BLaER1 (cell line): ENCODE data around the gene UNC80.
A peak's percentile ranks its signal among the peaks of the same experiment; 100 is the strongest.

Experiments used
- H3K27ac ChIP-seq: shearing (Covaris generic); formaldehyde crosslinking; 2 replicates; pipeline ENCODE4 v1.8.1; 2022
- H3K27me3 ChIP-seq: shearing (Covaris generic); formaldehyde crosslinking; 2 replicates; pipeline ENCODE4 v1.8.1; 2022
- H3K36me3 ChIP-seq: shearing (Covaris generic); formaldehyde crosslinking; 2 replicates; pipeline ENCODE4 v1.8.1; 2022
- H3K4me1 ChIP-seq: shearing (Covaris generic); formaldehyde crosslinking; 2 replicates; pipeline ENCODE4 v1.8.1; 2022
- H3K4me2 ChIP-seq: shearing (Covaris generic); formaldehyde crosslinking; 2 replicates; pipeline ENCODE4 v1.8.1; 2022
- H3K4me3 ChIP-seq: shearing (Covaris generic); formaldehyde crosslinking; 2 replicates; pipeline ENCODE4 v1.8.1; 2022
- H3K9ac ChIP-seq: shearing (Covaris generic); formaldehyde crosslinking; 2 replicates; pipeline ENCODE4 v1.8.1; 2022
- H3K9me3 ChIP-seq: shearing (Covaris generic); formaldehyde crosslinking; 2 replicates; pipeline ENCODE4 v1.8.1; 2022
- H4K20me1 ChIP-seq: shearing (Covaris generic); formaldehyde crosslinking; 2 replicates; pipeline ENCODE4 v1.8.1; 2022
- Cebpa-rat ChIP-seq: shearing (Covaris generic); IDR thresholded peaks from 2 replicates; pipeline ENCODE4 v1.8.1; 2022

The UNC80 gene

DNA sequence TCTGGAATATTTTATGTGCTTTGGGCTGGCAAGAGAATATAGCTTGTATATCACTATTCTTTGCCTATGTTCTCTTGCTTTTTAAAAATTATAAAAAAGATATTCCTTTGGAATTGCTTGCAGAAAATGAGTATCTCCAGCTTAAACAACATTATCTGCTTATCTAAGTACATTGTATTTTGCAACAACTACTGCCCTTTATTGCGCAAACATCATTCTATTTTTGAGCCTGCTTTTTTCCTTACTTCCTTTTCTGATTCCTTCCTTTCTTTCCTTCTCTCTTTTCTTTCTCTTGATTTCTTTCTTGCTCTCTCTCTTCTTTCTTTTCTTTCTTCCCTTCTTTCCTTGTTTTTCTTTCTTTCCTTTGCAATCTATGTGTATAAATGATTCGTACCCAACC, 74.0 kb downstream of the UNC80 start:
- no peaks in the 10 kb centered on the region for H3K9me3 ChIP-seq
- H3K9ac ChIP-seq = no peak overlapping the region
- H3K27ac ChIP-seq = no peak overlapping the region
- H4K20me1 ChIP-seq = no peaks in the 10 kb centered on the region
- no peak; the same call in 1 of the 2 replicates for TF ChIP-seq Cebpa-rat
- no peaks in the 10 kb centered on the region for H3K27me3 ChIP-seq
- H3K4me1 ChIP-seq = no peaks in the 10 kb centered on the region
- H3K4me3 ChIP-seq = no peak overlapping the region
- no peaks in the 10 kb centered on the region for H3K36me3 ChIP-seq
- no peak overlapping the region for H3K4me2 ChIP-seq

DNA sequence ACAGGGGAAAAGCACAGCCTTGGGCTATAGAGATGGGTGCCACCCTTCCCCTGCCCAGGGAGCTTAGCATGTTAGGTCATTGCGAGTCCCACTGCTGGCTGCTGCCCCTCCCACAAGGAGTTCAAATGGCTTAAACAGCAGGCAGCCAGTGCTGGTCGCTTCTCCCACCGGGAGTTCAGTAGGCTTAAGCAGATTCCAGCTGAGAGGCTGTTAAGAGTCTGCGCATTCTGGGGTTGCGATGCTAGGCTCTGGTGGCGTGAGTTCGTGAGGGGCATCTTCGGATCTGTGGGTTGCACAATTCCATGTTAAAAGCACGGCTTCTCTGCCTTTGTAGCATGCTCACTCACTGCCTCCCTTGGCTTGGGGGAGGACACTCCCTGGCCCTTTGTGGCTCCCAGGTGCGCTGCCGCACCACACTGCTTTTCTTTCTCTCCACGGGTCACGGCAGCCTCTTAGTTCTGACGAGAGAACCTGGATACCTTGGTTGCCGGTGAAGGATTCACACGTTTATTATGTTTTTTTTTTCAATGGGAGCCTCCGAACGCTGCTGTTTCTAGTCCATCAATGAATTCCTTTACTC, 93.2 kb downstream of the UNC80 start:
- no peak for TF ChIP-seq Cebpa-rat
- no peaks in the 10 kb centered on the region for H3K4me1 ChIP-seq
- H3K4me2 ChIP-seq = no peak overlapping the region
- H3K27me3 ChIP-seq = no peaks in the 10 kb centered on the region
- no peaks in the 10 kb centered on the region for H4K20me1 ChIP-seq
- H3K36me3 ChIP-seq = no peaks in the 10 kb centered on the region
- no peak overlapping the region for H3K27ac ChIP-seq
- H3K9me3 ChIP-seq = no peaks in the 10 kb centered on the region
- no peak overlapping the region for H3K4me3 ChIP-seq
- no peak overlapping the region for H3K9ac ChIP-seq

DNA sequence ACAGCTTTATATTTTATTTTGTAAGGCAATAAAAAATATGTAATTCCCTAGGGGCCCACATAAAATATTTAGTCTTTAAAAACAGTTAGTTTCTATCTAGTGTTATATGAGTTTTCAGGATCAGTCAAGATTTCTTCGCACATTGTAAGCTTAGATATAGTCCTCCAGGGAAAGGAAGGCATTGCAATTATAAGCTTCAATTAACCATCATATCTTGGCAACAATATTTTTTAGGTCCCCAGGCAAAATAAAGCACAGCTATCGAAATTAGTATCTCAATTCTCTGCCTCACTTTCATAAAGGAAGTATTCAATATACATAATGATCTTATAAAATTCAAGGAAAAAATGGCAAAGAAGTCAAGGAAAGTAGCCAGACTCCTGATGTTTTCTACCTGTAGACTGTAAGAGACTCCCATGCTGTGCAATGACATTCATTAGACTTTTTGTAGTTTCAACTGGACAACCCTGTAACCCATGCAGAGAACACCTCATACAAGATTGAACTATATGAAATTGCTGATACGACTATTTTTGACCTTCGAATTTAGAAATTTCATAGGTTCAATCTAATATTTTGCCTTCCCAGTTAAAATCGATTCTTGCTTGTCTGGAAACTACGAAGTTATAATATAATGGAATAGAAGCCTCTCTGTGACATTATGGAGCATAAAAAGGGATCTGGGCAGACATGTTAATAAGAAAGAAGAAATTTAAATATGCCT, 96.8 kb downstream of the UNC80 start:
- H3K4me3 ChIP-seq = no peak overlapping the region
- no peaks in the 10 kb centered on the region for H3K27me3 ChIP-seq
- no peaks in the 10 kb centered on the region for H4K20me1 ChIP-seq
- no peak for TF ChIP-seq Cebpa-rat
- no peaks in the 10 kb centered on the region for H3K4me1 ChIP-seq
- H3K9ac ChIP-seq = no peak overlapping the region
- no peak overlapping the region for H3K4me2 ChIP-seq
- no peaks in the 10 kb centered on the region for H3K36me3 ChIP-seq
- H3K27ac ChIP-seq = no peak overlapping the region
- no peaks in the 10 kb centered on the region for H3K9me3 ChIP-seq

DNA sequence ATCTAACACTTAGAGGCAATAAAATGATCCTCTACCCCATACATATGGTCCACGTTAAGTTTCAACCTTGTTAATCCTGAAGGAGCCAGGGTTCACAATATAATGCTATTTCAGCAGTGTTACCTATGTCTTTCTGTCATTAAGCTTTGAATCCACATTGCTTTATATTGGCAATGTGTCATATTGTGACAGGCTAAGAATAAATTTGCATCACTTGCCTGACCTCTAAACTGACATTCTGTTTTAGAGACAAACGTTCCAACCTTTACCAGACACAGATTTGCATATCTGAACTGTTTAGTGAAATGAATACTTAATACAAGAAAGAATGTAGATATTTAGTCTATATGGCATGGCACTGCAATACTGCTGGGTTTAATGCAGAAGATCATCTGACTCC, 98.4 kb downstream of the UNC80 start:
- Histone ChIP-seq H3K4me1 (no peaks in the 10 kb centered on the region), H3K4me3 (no peak overlapping the region), H3K9me3 (no peaks in the 10 kb centered on the region), H4K20me1 (no peaks in the 10 kb centered on the region), H3K36me3 (no peaks in the 10 kb centered on the region), H3K27me3 (no peaks in the 10 kb centered on the region), H3K4me2 (no peak overlapping the region), H3K9ac (no peak overlapping the region), H3K27ac (no peak overlapping the region)
- TF ChIP-seq Cebpa-rat = no peak

DNA sequence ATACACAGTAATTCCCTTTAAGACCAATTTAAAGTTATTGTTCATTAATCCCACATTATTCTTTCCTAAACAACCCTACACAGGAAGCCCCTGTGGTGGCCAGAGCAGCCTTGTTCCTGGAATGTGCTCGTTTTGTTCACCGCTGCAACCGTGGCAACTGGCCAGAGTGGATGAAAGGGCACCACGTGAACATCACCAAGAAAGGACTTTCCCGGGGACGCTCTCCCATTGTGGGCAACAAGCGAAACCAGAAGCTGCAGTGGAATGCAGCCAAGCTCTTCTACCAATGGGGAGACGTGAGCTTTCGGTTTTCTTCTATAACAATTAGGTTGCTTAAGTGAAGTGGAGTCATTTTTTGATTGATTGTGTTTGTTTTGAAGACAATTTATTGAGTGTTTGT, 101.0 kb downstream of the UNC80 start:
- no peaks in the 10 kb centered on the region for H3K27me3 ChIP-seq
- no peaks in the 10 kb centered on the region for H3K4me1 ChIP-seq
- H3K9me3 ChIP-seq = no peaks in the 10 kb centered on the region
- TF ChIP-seq Cebpa-rat = no peak
- H3K36me3 ChIP-seq = no peaks in the 10 kb centered on the region
- H3K4me3 ChIP-seq = no peak overlapping the region
- H3K4me2 ChIP-seq = no peak overlapping the region
- no peak overlapping the region for H3K27ac ChIP-seq
- no peaks in the 10 kb centered on the region for H4K20me1 ChIP-seq
- no peak overlapping the region for H3K9ac ChIP-seq

DNA sequence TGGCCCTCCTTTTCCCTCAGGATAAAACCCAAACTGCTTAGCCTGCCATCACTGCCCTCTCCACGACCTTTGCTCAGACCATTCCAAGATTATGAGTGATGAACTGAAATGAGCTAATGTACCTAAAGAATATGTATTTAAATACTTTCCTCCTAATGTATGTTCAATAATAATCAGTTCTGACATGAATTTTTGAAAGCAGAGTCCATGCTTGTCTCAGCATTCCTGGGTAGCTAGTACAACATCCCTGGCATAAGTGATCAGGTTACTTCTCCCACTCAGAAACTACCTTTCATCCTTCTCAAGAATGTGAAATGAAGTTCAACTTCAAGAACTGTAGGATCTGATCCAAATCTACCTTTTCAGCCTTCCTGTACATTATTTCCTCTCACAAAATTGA, 103.6 kb downstream of the UNC80 start:
- no peak overlapping the region for H3K27ac ChIP-seq
- H4K20me1 ChIP-seq = no peaks in the 10 kb centered on the region
- no peaks in the 10 kb centered on the region for H3K4me1 ChIP-seq
- H3K9ac ChIP-seq = no peak overlapping the region
- no peaks in the 10 kb centered on the region for H3K9me3 ChIP-seq
- no peak overlapping the region for H3K4me2 ChIP-seq
- H3K36me3 ChIP-seq = no peaks in the 10 kb centered on the region
- TF ChIP-seq Cebpa-rat = no peak
- H3K27me3 ChIP-seq = no peaks in the 10 kb centered on the region
- H3K4me3 ChIP-seq = no peak overlapping the region

DNA sequence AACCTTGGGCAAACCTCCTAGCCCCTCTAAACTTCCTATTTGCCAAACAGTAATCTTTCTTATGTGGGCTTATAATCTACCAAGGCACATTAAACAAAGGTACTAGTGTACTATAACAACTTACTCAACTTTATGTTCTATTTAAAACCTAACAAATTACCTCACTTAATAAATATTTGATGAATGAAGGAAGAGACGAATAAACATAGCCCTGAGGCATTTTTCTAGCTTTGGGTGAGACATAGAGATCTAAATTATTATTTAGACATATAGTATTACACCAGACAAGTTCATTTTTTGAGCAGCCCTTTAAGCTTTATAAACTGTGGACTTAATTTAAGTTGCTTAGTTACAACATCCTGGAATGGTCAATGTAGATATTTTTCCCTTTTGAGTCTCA, 104.6 kb downstream of the UNC80 start:
- Histone ChIP-seq H3K4me3 (no peak overlapping the region), H3K27ac (no peak overlapping the region), H3K9me3 (no peaks in the 10 kb centered on the region), H3K27me3 (no peaks in the 10 kb centered on the region), H3K4me1 (no peaks in the 10 kb centered on the region), H3K4me2 (no peak overlapping the region), H4K20me1 (no peaks in the 10 kb centered on the region), H3K9ac (no peak overlapping the region), H3K36me3 (no peaks in the 10 kb centered on the region)
- no peak for TF ChIP-seq Cebpa-rat

DNA sequence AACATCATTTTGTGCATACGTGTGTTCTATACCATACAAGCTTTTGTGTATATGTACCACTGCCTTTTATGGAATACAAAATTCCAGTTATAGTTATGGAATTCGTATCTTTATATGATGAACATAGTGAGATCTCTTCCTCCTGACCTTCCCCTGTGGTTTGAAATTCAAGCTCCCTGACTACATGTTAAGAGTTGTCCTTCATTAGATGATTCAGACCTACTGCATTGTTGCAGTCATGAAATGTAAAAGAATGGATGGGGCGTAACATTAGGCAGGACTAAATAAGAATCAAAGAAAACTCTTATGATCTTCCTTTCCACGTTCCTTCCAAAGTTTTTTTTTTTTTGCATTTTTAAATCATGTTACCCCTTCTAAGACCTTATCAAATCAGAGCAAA, 107.1 kb downstream of the UNC80 start:
- no peaks in the 10 kb centered on the region for H3K27me3 ChIP-seq
- no peak for TF ChIP-seq Cebpa-rat

DNA sequence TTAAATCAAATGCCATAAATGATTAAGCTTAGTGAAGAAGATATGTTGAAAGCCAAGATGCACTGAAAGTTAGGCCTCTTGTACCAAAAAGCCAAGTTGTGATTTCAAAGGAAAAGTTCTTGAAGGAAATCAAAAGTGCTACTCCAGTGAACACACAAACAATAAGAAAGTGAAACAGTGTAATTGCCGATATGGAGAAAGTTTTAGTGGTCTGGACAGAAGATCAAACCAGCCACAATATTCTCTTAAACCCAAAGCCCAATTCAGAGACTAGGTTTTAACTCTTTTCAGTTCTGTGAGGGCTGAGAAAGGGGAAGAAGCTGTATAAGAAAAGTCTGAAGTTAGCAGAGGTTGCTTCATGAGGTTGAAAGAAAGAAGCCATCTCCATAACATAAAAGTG, 129.0 kb downstream of the UNC80 start:
- H3K4me3 ChIP-seq = peak overlapping the region; percentile 11
- H3K4me1 ChIP-seq = peaks cover 27% of the 10 kb centered on the region
- peak overlapping the region; percentile 39; the same call in 1 of the 2 replicates for H3K9ac ChIP-seq
- no peaks in the 10 kb centered on the region for H3K36me3 ChIP-seq
- no peaks in the 10 kb centered on the region for H3K9me3 ChIP-seq
- H4K20me1 ChIP-seq = no peaks in the 10 kb centered on the region
- no peaks in the 10 kb centered on the region for H3K27me3 ChIP-seq
- TF ChIP-seq Cebpa-rat = no peak
- peak overlapping the region; percentile 73 for H3K4me2 ChIP-seq
- H3K27ac ChIP-seq = peak overlapping the region; percentile 57; the same call in 1 of the 2 replicates

More for the DNA sequence above, 107.1 kb downstream of the UNC80 start:
- Histone ChIP-seq H4K20me1 (no peaks in the 10 kb centered on the region), H3K9me3 (no peaks in the 10 kb centered on the region), H3K4me3 (no peak overlapping the region), H3K36me3 (no peaks in the 10 kb centered on the region), H3K27ac (no peak overlapping the region), H3K4me1 (no peaks in the 10 kb centered on the region), H3K4me2 (no peak overlapping the region), H3K9ac (no peak overlapping the region)

DNA sequence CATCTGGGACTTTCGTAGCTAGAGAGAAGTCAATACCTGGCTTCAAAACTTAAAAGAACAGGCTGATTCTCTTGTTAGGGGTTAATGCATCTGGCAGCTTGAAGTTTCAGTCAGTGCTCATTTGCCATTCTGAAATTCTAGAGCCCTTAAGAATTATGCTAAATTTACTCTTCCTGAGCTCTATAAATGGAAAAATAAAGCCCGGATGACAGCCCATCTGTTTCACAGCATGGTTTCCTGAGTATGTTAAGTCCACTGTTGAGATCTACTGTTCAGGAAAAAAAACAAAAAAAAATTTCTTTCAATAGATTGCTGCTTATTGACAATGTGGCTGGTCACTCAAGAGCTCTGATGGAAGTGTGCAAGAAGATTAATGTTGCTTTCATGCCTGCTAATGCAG, 129.5 kb downstream of the UNC80 start:
- Histone ChIP-seq H3K9ac (peak overlapping the region; percentile 39; the same call in 1 of the 2 replicates), H3K9me3 (no peaks in the 10 kb centered on the region), H3K27me3 (no peaks in the 10 kb centered on the region), H3K4me2 (peak overlapping the region; percentile 73), H4K20me1 (no peaks in the 10 kb centered on the region), H3K4me1 (peaks cover 27% of the 10 kb centered on the region), H3K36me3 (no peaks in the 10 kb centered on the region), H3K27ac (peak overlapping the region; percentile 57; the same call in 1 of the 2 replicates), H3K4me3 (peak overlapping the region; percentile 11)
- no peak for TF ChIP-seq Cebpa-rat
